Measurements from ENCODE around the gene INSYN2B.

Gene INSYN2B

GRCh38 chr5:169944922-169945680 is 35.2 kb downstream of the INSYN2B start:
- WGBS, 2 donors (ENCODE audit: extremely low coverage in 2 of 2, insufficient read length in 2 of 2, insufficient replicate concordance in 1 of 2): no CpG with 5 or more reads among the region's 8 CpGs
- peak overlapping the region; percentile 25 for H3K27ac ChIP-seq (replicated peaks; ENCODE audit: low read length)
- H2BK5ac ChIP-seq (ENCODE audit: low read length): no peak overlapping the region

GRCh38 chr5:169944115-169944514 is 36.2 kb downstream of the INSYN2B start:
- H4K8ac ChIP-seq (ENCODE audit: low read depth, low read length): no peak overlapping the region
- no peak overlapping the region for H4K91ac ChIP-seq (ENCODE audit: low read depth, low read length, poor library complexity)

More at GRCh38 chr5:169944922-169945680, 35.2 kb downstream of the INSYN2B start:
- Histone ChIP-seq H3K23ac (ENCODE audit: low read depth, low read length, poor library complexity) (no peak overlapping the region), H2AK5ac (ENCODE audit: low read depth, low read length) (no peak overlapping the region), H3K36me3 (replicated peaks in 1 of 2; ENCODE audit: control insufficient read depth in 2 of 2, insufficient read depth in 2 of 2, low read length in 2 of 2) (no peaks in the 10 kb centered on the region), H4K91ac (ENCODE audit: low read depth, low read length, poor library complexity) (no peak overlapping the region), H3K18ac (ENCODE audit: low read length) (no peak overlapping the region), H3K4me1 (ENCODE audit: control insufficient read depth in 2 of 2, insufficient read depth in 1 of 2, low read depth in 1 of 2, low read length in 2 of 2) (peaks cover 6 to 13% of the 10 kb centered on the region in 2 donors), H3K27me3 (ENCODE audit: control insufficient read depth in 3 of 3, insufficient read depth in 3 of 3, low read depth in 1 of 3, low read length in 3 of 3) (no peaks in the 10 kb centered on the region), H3K14ac (ENCODE audit: low read length) (no peak overlapping the region), H3K4me2 (ENCODE audit: insufficient read depth, low read length, poor library complexity, severe bottlenecking) (no peak overlapping the region), H3K79me1 (ENCODE audit: low read depth, low read length) (no peaks in the 10 kb centered on the region), H3K4me3 (ENCODE audit: low read length in 2 of 2) (no peak overlapping the region), H4K8ac (ENCODE audit: low read depth, low read length) (no peak overlapping the region), H3K9ac (ENCODE audit: low read depth, low read length, poor library complexity) (no peak overlapping the region), H3K9me3 (replicated peaks in 1 of 2; ENCODE audit: control insufficient read depth in 2 of 2, insufficient read depth in 1 of 2, low read depth in 1 of 2, low read length in 2 of 2) (no peaks in the 10 kb centered on the region), H2BK120ac (ENCODE audit: low read depth, low read length) (no peak overlapping the region), H3K4ac (ENCODE audit: low read length) (no peak overlapping the region), H2BK15ac (ENCODE audit: low read length) (no peak overlapping the region), H2AFZ (ENCODE audit: low read length) (peak overlapping the region; percentile 67), H2BK12ac (ENCODE audit: low read length) (no peak overlapping the region)
- no peak for DNase-seq (ENCODE audit: low spot score)

GRCh38 chr5:169943026-169943425 is 37.3 kb downstream of the INSYN2B start:
- no peaks in the 10 kb centered on the region for H3K9me3 ChIP-seq (replicated peaks in 1 of 2; ENCODE audit: control insufficient read depth in 2 of 2, insufficient read depth in 1 of 2, low read depth in 1 of 2, low read length in 2 of 2)
- no peak overlapping the region for H4K91ac ChIP-seq (ENCODE audit: low read depth, low read length, poor library complexity)
- no peak overlapping the region for H3K4me2 ChIP-seq (ENCODE audit: insufficient read depth, low read length, poor library complexity, severe bottlenecking)
- no peak overlapping the region for H2BK15ac ChIP-seq (ENCODE audit: low read length)
- no peak overlapping the region for H2BK120ac ChIP-seq (ENCODE audit: low read depth, low read length)
- H3K23ac ChIP-seq (ENCODE audit: low read depth, low read length, poor library complexity): no peak overlapping the region
- no peaks in the 10 kb centered on the region for H3K36me3 ChIP-seq (replicated peaks in 1 of 2; ENCODE audit: control insufficient read depth in 2 of 2, insufficient read depth in 2 of 2, low read length in 2 of 2)
- H4K8ac ChIP-seq (ENCODE audit: low read depth, low read length): no peak overlapping the region
- no peak overlapping the region for H2AFZ ChIP-seq (ENCODE audit: low read length)
- H3K18ac ChIP-seq (ENCODE audit: low read length): no peak overlapping the region
- no peak overlapping the region for H3K9ac ChIP-seq (ENCODE audit: low read depth, low read length, poor library complexity)
- H3K4me3 ChIP-seq (ENCODE audit: low read length in 2 of 2): no peak overlapping the region
- no peaks in the 10 kb centered on the region for H3K27me3 ChIP-seq (ENCODE audit: control insufficient read depth in 3 of 3, insufficient read depth in 3 of 3, low read depth in 1 of 3, low read length in 3 of 3)
- H3K4me1 ChIP-seq (ENCODE audit: control insufficient read depth in 2 of 2, insufficient read depth in 1 of 2, low read depth in 1 of 2, low read length in 2 of 2): peaks cover 6 to 13% of the 10 kb centered on the region in 2 donors
- DNase-seq (ENCODE audit: low spot score): no peak
- no peak overlapping the region for H2BK5ac ChIP-seq (ENCODE audit: low read length)
- no peaks in the 10 kb centered on the region for H3K79me1 ChIP-seq (ENCODE audit: low read depth, low read length)
- H2BK12ac ChIP-seq (ENCODE audit: low read length): no peak overlapping the region
- no peak overlapping the region for H3K14ac ChIP-seq (ENCODE audit: low read length)
- no CpG with 5 or more reads among the region's 4 CpGs for WGBS, 2 donors (ENCODE audit: extremely low coverage in 2 of 2, insufficient read length in 2 of 2, insufficient replicate concordance in 1 of 2)
- no peak overlapping the region for H2AK5ac ChIP-seq (ENCODE audit: low read depth, low read length)
- H3K27ac ChIP-seq (replicated peaks; ENCODE audit: low read length): no peak overlapping the region
- H3K4ac ChIP-seq (ENCODE audit: low read length): no peak overlapping the region

More at GRCh38 chr5:169944115-169944514, 36.2 kb downstream of the INSYN2B start:
- no peak overlapping the region for H2BK12ac ChIP-seq (ENCODE audit: low read length)
- no peaks in the 10 kb centered on the region for H3K36me3 ChIP-seq (replicated peaks in 1 of 2; ENCODE audit: control insufficient read depth in 2 of 2, insufficient read depth in 2 of 2, low read length in 2 of 2)
- peaks cover 6 to 13% of the 10 kb centered on the region in 2 donors for H3K4me1 ChIP-seq (ENCODE audit: control insufficient read depth in 2 of 2, insufficient read depth in 1 of 2, low read depth in 1 of 2, low read length in 2 of 2)
- no peaks in the 10 kb centered on the region for H3K9me3 ChIP-seq (replicated peaks in 1 of 2; ENCODE audit: control insufficient read depth in 2 of 2, insufficient read depth in 1 of 2, low read depth in 1 of 2, low read length in 2 of 2)
- H3K79me1 ChIP-seq (ENCODE audit: low read depth, low read length): no peaks in the 10 kb centered on the region
- H3K27me3 ChIP-seq (ENCODE audit: control insufficient read depth in 3 of 3, insufficient read depth in 3 of 3, low read depth in 1 of 3, low read length in 3 of 3): no peaks in the 10 kb centered on the region
- WGBS, 2 donors (ENCODE audit: extremely low coverage in 2 of 2, insufficient read length in 2 of 2, insufficient replicate concordance in 1 of 2): no CpG with 5 or more reads among the region's 6 CpGs
- H2AFZ ChIP-seq (ENCODE audit: low read length): no peak overlapping the region
- H3K4me3 ChIP-seq (ENCODE audit: low read length in 2 of 2): no peak overlapping the region
- H3K4me2 ChIP-seq (ENCODE audit: insufficient read depth, low read length, poor library complexity, severe bottlenecking): no peak overlapping the region
- H3K14ac ChIP-seq (ENCODE audit: low read length): no peak overlapping the region
- H2AK5ac ChIP-seq (ENCODE audit: low read depth, low read length): peak overlapping the region; percentile 14
- H2BK120ac ChIP-seq (ENCODE audit: low read depth, low read length): no peak overlapping the region
- H3K23ac ChIP-seq (ENCODE audit: low read depth, low read length, poor library complexity): no peak overlapping the region
- H2BK5ac ChIP-seq (ENCODE audit: low read length): no peak overlapping the region
- H3K4ac ChIP-seq (ENCODE audit: low read length): no peak overlapping the region
- no peak overlapping the region for H2BK15ac ChIP-seq (ENCODE audit: low read length)
- H3K27ac ChIP-seq (replicated peaks; ENCODE audit: low read length): no peak overlapping the region
- peak overlapping the region; percentile 5 for H3K18ac ChIP-seq (ENCODE audit: low read length)
- DNase-seq (ENCODE audit: low spot score): no peak
- H3K9ac ChIP-seq (ENCODE audit: low read depth, low read length, poor library complexity): no peak overlapping the region

- Histone ChIP-seq H3K36me3 (replicated peaks in 1 of 2; ENCODE audit: control insufficient read depth in 2 of 2, insufficient read depth in 2 of 2, low read length in 2 of 2) (no peaks in the 10 kb centered on the region), H3K4me3 (ENCODE audit: low read length in 2 of 2) (no peak overlapping the region), H3K27me3 (ENCODE audit: control insufficient read depth in 3 of 3, insufficient read depth in 3 of 3, low read depth in 1 of 3, low read length in 3 of 3) (no peaks in the 10 kb centered on the region), H3K4me1 (ENCODE audit: control insufficient read depth in 2 of 2, insufficient read depth in 1 of 2, low read depth in 1 of 2, low read length in 2 of 2) (peaks cover 6 to 13% of the 10 kb centered on the region in 2 donors), H3K9me3 (replicated peaks in 1 of 2; ENCODE audit: control insufficient read depth in 2 of 2, insufficient read depth in 1 of 2, low read depth in 1 of 2, low read length in 2 of 2) (no peaks in the 10 kb centered on the region), H4K8ac (ENCODE audit: low read depth, low read length) (no peak overlapping the region), H3K23ac (ENCODE audit: low read depth, low read length, poor library complexity) (no peak overlapping the region), H3K4me2 (ENCODE audit: insufficient read depth, low read length, poor library complexity, severe bottlenecking) (no peak overlapping the region), H2AK5ac (ENCODE audit: low read depth, low read length) (no peak overlapping the region), H3K14ac (ENCODE audit: low read length) (no peak overlapping the region), H3K9ac (ENCODE audit: low read depth, low read length, poor library complexity) (no peak overlapping the region), H2AFZ (ENCODE audit: low read length) (no peak overlapping the region), H4K91ac (ENCODE audit: low read depth, low read length, poor library complexity) (no peak overlapping the region), H3K18ac (ENCODE audit: low read length) (no peak overlapping the region), H2BK5ac (ENCODE audit: low read length) (no peak overlapping the region), H3K4ac (ENCODE audit: low read length) (no peak overlapping the region), H2BK120ac (ENCODE audit: low read depth, low read length) (no peak overlapping the region), H2BK12ac (ENCODE audit: low read length) (no peak overlapping the region), H3K27ac (replicated peaks; ENCODE audit: low read length) (no peak overlapping the region), H3K79me1 (ENCODE audit: low read depth, low read length) (no peaks in the 10 kb centered on the region), H2BK15ac (ENCODE audit: low read length) (no peak overlapping the region)
- WGBS, 2 donors (ENCODE audit: extremely low coverage in 2 of 2, insufficient read length in 2 of 2, insufficient replicate concordance in 1 of 2): no CpG with 5 or more reads among the region's 1 CpG
- DNase-seq (ENCODE audit: low spot score): no peak
Observed at GRCh38 chr5:169942181-169942580, 38.1 kb downstream of the INSYN2B start.

Data from neuronal stem cell (in vitro differentiated cells).